Measurements from ENCODE around the gene TMEM208.

The TMEM208 gene

GRCh38 chr16:67228034-67228785, 1.3 kb downstream of the TMEM208 start:
- Histone ChIP-seq H3K4me1 (ENCODE audit: control insufficient read depth, insufficient read depth, low read length) (peaks cover 22% of the 10 kb centered on the region), H3K4me3 (ENCODE audit: low read length in 2 of 2) (peak overlapping the region; percentile 75 to 99), H3K27ac (ENCODE audit: low read length) (no peak overlapping the region), H3K27me3 (ENCODE audit: control insufficient read depth in 1 of 2, insufficient read depth in 2 of 2, low read length in 2 of 2) (no peaks in the 10 kb centered on the region), H3K36me3 (ENCODE audit: control insufficient read depth in 2 of 2, insufficient read depth in 2 of 2, low read length in 2 of 2) (peaks cover 24 to 39% of the 10 kb centered on the region in 2 donors), H3K9me3 (ENCODE audit: control insufficient read depth in 2 of 2, low read length in 2 of 2) (no peaks in the 10 kb centered on the region), H3K9ac (ENCODE audit: low read length in 2 of 2) (peak overlapping the region in 1 of 2 donors; percentile 76)

GRCh38 chr16:67228905-67229304, 2.0 kb downstream of the TMEM208 start:
- no peak overlapping the region for H3K4me3 ChIP-seq (ENCODE audit: low read length in 2 of 2)
- no peaks in the 10 kb centered on the region for H3K27me3 ChIP-seq (ENCODE audit: control insufficient read depth in 1 of 2, insufficient read depth in 2 of 2, low read length in 2 of 2)
- no peak overlapping the region for H3K9ac ChIP-seq (ENCODE audit: low read length in 2 of 2)
- no peaks in the 10 kb centered on the region for H3K9me3 ChIP-seq (ENCODE audit: control insufficient read depth in 2 of 2, low read length in 2 of 2)
- H3K27ac ChIP-seq (ENCODE audit: low read length) = no peak overlapping the region
- H3K36me3 ChIP-seq (ENCODE audit: control insufficient read depth in 2 of 2, insufficient read depth in 2 of 2, low read length in 2 of 2) = peaks cover 24 to 37% of the 10 kb centered on the region in 2 donors
- peaks cover 22% of the 10 kb centered on the region for H3K4me1 ChIP-seq (ENCODE audit: control insufficient read depth, insufficient read depth, low read length)

GRCh38 chr16:67229906-67230808, 3.2 kb downstream of the TMEM208 start:
- no peak overlapping the region for H3K27ac ChIP-seq (ENCODE audit: low read length)
- peaks cover 24 to 37% of the 10 kb centered on the region in 2 donors for H3K36me3 ChIP-seq (ENCODE audit: control insufficient read depth in 2 of 2, insufficient read depth in 2 of 2, low read length in 2 of 2)
- peaks cover 22% of the 10 kb centered on the region for H3K4me1 ChIP-seq (ENCODE audit: control insufficient read depth, insufficient read depth, low read length)
- no peak overlapping the region for H3K9ac ChIP-seq (ENCODE audit: low read length in 2 of 2)
- H3K27me3 ChIP-seq (ENCODE audit: control insufficient read depth in 1 of 2, insufficient read depth in 2 of 2, low read length in 2 of 2) = no peaks in the 10 kb centered on the region
- H3K4me3 ChIP-seq (ENCODE audit: low read length in 2 of 2) = no peak overlapping the region
- no peaks in the 10 kb centered on the region for H3K9me3 ChIP-seq (ENCODE audit: control insufficient read depth in 2 of 2, low read length in 2 of 2)

GRCh38 chr16:67230809-67231660, 4.1 kb downstream of the TMEM208 start:
- no peaks in the 10 kb centered on the region for H3K27me3 ChIP-seq (ENCODE audit: control insufficient read depth in 1 of 2, insufficient read depth in 2 of 2, low read length in 2 of 2)
- H3K4me1 ChIP-seq (ENCODE audit: control insufficient read depth, insufficient read depth, low read length) = peaks cover 16% of the 10 kb centered on the region
- H3K9ac ChIP-seq (ENCODE audit: low read length in 2 of 2) = no peak overlapping the region
- no peak overlapping the region for H3K27ac ChIP-seq (ENCODE audit: low read length)
- H3K4me3 ChIP-seq (ENCODE audit: low read length in 2 of 2) = no peak overlapping the region
- H3K36me3 ChIP-seq (ENCODE audit: control insufficient read depth in 2 of 2, insufficient read depth in 2 of 2, low read length in 2 of 2) = peaks cover 28 to 43% of the 10 kb centered on the region in 2 donors
- no peaks in the 10 kb centered on the region for H3K9me3 ChIP-seq (ENCODE audit: control insufficient read depth in 2 of 2, low read length in 2 of 2)

- Histone ChIP-seq H3K27ac (ENCODE audit: low read length) (no peak overlapping the region), H3K4me3 (ENCODE audit: low read length in 2 of 2) (no peak overlapping the region), H3K27me3 (ENCODE audit: control insufficient read depth in 1 of 2, insufficient read depth in 2 of 2, low read length in 2 of 2) (no peaks in the 10 kb centered on the region), H3K9ac (ENCODE audit: low read length in 2 of 2) (no peak overlapping the region), H3K4me1 (ENCODE audit: control insufficient read depth, insufficient read depth, low read length) (no peaks in the 10 kb centered on the region), H3K36me3 (ENCODE audit: control insufficient read depth in 2 of 2, insufficient read depth in 2 of 2, low read length in 2 of 2) (peaks cover 30 to 56% of the 10 kb centered on the region in 2 donors), H3K9me3 (ENCODE audit: control insufficient read depth in 2 of 2, low read length in 2 of 2) (no peaks in the 10 kb centered on the region)
These were observed 6.7 kb downstream of the TMEM208 start for GRCh38 chr16:67233596-67233995.

GRCh38 chr16:67234180-67234597, 7.3 kb downstream of the TMEM208 start:
- H3K27me3 ChIP-seq (ENCODE audit: control insufficient read depth in 1 of 2, insufficient read depth in 2 of 2, low read length in 2 of 2) = no peaks in the 10 kb centered on the region
- H3K27ac ChIP-seq (ENCODE audit: low read length) = no peak overlapping the region
- H3K36me3 ChIP-seq (ENCODE audit: control insufficient read depth in 2 of 2, insufficient read depth in 2 of 2, low read length in 2 of 2) = peaks cover 24 to 54% of the 10 kb centered on the region in 2 donors
- H3K4me3 ChIP-seq (ENCODE audit: low read length in 2 of 2) = no peak overlapping the region
- H3K9ac ChIP-seq (ENCODE audit: low read length in 2 of 2) = no peak overlapping the region
- H3K4me1 ChIP-seq (ENCODE audit: control insufficient read depth, insufficient read depth, low read length) = no peaks in the 10 kb centered on the region
- no peaks in the 10 kb centered on the region for H3K9me3 ChIP-seq (ENCODE audit: control insufficient read depth in 2 of 2, low read length in 2 of 2)

GRCh38 chr16:67235816-67236562, 9.1 kb downstream of the TMEM208 start:
- Histone ChIP-seq H3K36me3 (ENCODE audit: control insufficient read depth in 2 of 2, insufficient read depth in 2 of 2, low read length in 2 of 2) (peaks cover 9 to 40% of the 10 kb centered on the region in 2 donors), H3K9me3 (ENCODE audit: control insufficient read depth in 2 of 2, low read length in 2 of 2) (no peaks in the 10 kb centered on the region), H3K4me3 (ENCODE audit: low read length in 2 of 2) (no peak overlapping the region), H3K27ac (ENCODE audit: low read length) (no peak overlapping the region), H3K9ac (ENCODE audit: low read length in 2 of 2) (no peak overlapping the region), H3K4me1 (ENCODE audit: control insufficient read depth, insufficient read depth, low read length) (peaks cover 4% of the 10 kb centered on the region), H3K27me3 (ENCODE audit: control insufficient read depth in 1 of 2, insufficient read depth in 2 of 2, low read length in 2 of 2) (no peaks in the 10 kb centered on the region)

GRCh38 chr16:67236563-67237395, 9.8 kb downstream of the TMEM208 start:
- Histone ChIP-seq H3K27ac (ENCODE audit: low read length) (no peak overlapping the region), H3K36me3 (ENCODE audit: control insufficient read depth in 2 of 2, insufficient read depth in 2 of 2, low read length in 2 of 2) (peaks cover 9 to 32% of the 10 kb centered on the region in 2 donors), H3K27me3 (ENCODE audit: control insufficient read depth in 1 of 2, insufficient read depth in 2 of 2, low read length in 2 of 2) (no peaks in the 10 kb centered on the region), H3K4me3 (ENCODE audit: low read length in 2 of 2) (no peak overlapping the region), H3K4me1 (ENCODE audit: control insufficient read depth, insufficient read depth, low read length) (peaks cover 8% of the 10 kb centered on the region), H3K9me3 (ENCODE audit: control insufficient read depth in 2 of 2, low read length in 2 of 2) (no peaks in the 10 kb centered on the region), H3K9ac (ENCODE audit: low read length in 2 of 2) (no peak overlapping the region)

- no peak overlapping the region for H3K4me3 ChIP-seq (ENCODE audit: low read length in 2 of 2)
- peaks cover 8% of the 10 kb centered on the region for H3K4me1 ChIP-seq (ENCODE audit: control insufficient read depth, insufficient read depth, low read length)
- H3K9me3 ChIP-seq (ENCODE audit: control insufficient read depth in 2 of 2, low read length in 2 of 2) = no peaks in the 10 kb centered on the region
- peaks cover 9 to 29% of the 10 kb centered on the region in 2 donors for H3K36me3 ChIP-seq (ENCODE audit: control insufficient read depth in 2 of 2, insufficient read depth in 2 of 2, low read length in 2 of 2)
- H3K27me3 ChIP-seq (ENCODE audit: control insufficient read depth in 1 of 2, insufficient read depth in 2 of 2, low read length in 2 of 2) = no peaks in the 10 kb centered on the region
- no peak overlapping the region for H3K9ac ChIP-seq (ENCODE audit: low read length in 2 of 2)
- no peak overlapping the region for H3K27ac ChIP-seq (ENCODE audit: low read length)
These were observed 10.7 kb downstream of the TMEM208 start for GRCh38 chr16:67237396-67238277.

All from stomach smooth muscle (tissue), 2 donors.